ACHN (cell line): Measurements from ENCODE around the gene PTS.

Source experiments
- DNase-seq: peaks from one replicate; pipeline ENCODE4 v3.0.0-alpha.2; 2015
- in situ Hi-C: cut with HindIII; loops from 2 replicates; pipeline ENCODE4 v1.10.0; 2017; ENCODE audit warnings: low sequenced_read_pairs, low pct_ligation_motif_present, low pct_unique_long_range_greater_than_20kb

The PTS gene

GRCh38 chr11:112248201-112248600, 22.0 kb downstream of the PTS start:
- in situ Hi-C loops, result no loop called here
- no peak for DNase-seq

GRCh38 chr11:112249871-112250610, 23.8 kb downstream of the PTS start:
- DNase-seq, result no peak
- in situ Hi-C loops, result no loop called here

- no peak for DNase-seq
- in situ Hi-C loops, result no loop called here
Measured at GRCh38 chr11:112253605-112254242, 27.5 kb downstream of the PTS start.

GRCh38 chr11:112255067-112255720, 29.0 kb downstream of the PTS start:
- in situ Hi-C loops, result no loop called here
- DNase-seq, result no peak

- DNase-seq, result no peak
- in situ Hi-C loops, result no loop called here
Measured at GRCh38 chr11:112260490-112260889, 34.3 kb downstream of the PTS start, which contains the start of gene PLET1. Gene PLET1 (minus strand): TSS chr11:112260860. CDS start chr11:112260589, 271 bp downstream.

- in situ Hi-C loops, result no loop called here
- DNase-seq, result no peak
Measured at GRCh38 chr11:112265659-112266409, 39.6 kb downstream of the PTS start.

GRCh38 chr11:112266410-112266778, 40.2 kb downstream of the PTS start:
- in situ Hi-C loops, result no loop called here
- no peak for DNase-seq

GRCh38 chr11:112267188-112267591, 41.0 kb downstream of the PTS start:
- in situ Hi-C loops, result no loop called here
- no peak for DNase-seq

GRCh38 chr11:112268406-112268805, 42.2 kb downstream of the PTS start:
- in situ Hi-C loops, result no loop called here
- no peak for DNase-seq

- in situ Hi-C loops, result no loop called here
- no peak for DNase-seq
Measured at GRCh38 chr11:112269139-112269538, 42.9 kb downstream of the PTS start.

GRCh38 chr11:112270551-112271180, 44.4 kb downstream of the PTS start:
- in situ Hi-C loops, result no loop called here
- peak; percentile 61 for DNase-seq

GRCh38 chr11:112271242-112271641, 45.0 kb downstream of the PTS start:
- DNase-seq, result no peak
- in situ Hi-C loops, result no loop called here

- in situ Hi-C loops, result no loop called here
- DNase-seq, result no peak
Measured at GRCh38 chr11:112273066-112273465, 46.8 kb downstream of the PTS start.

GRCh38 chr11:112274007-112274783, 48.0 kb downstream of the PTS start:
- in situ Hi-C loops, result no loop called here
- no peak for DNase-seq

- in situ Hi-C loops, result no loop called here
- no peak for DNase-seq
Measured at GRCh38 chr11:112277029-112277428, 50.8 kb downstream of the PTS start.

GRCh38 chr11:112277941-112278340, 51.7 kb downstream of the PTS start:
- in situ Hi-C loops, result no loop called here

GRCh38 chr11:112278803-112279202, 52.6 kb downstream of the PTS start:
- DNase-seq, result no peak
- in situ Hi-C loops, result no loop called here

More at GRCh38 chr11:112277941-112278340, 51.7 kb downstream of the PTS start:
- DNase-seq, result no peak

GRCh38 chr11:112279901-112280267, 53.7 kb downstream of the PTS start:
- peak; percentile 53 for DNase-seq
- in situ Hi-C loops, result no loop called here
